Hippocampal formation (tissue), 2 donors: Measurements from ENCODE around the gene RPP30.
"Not testable (repeated sequence)": the region's sequence is repeated elsewhere in the genome, so short reads cannot be mapped to it uniquely, and the experiment has no call there.

Source experiments
- DNase-seq, 2 donors: peaks; one replicate each; lab custom pipeline; 2025; lab: John Stamatoyannopoulos, UW

RPP30 gene

DNA sequence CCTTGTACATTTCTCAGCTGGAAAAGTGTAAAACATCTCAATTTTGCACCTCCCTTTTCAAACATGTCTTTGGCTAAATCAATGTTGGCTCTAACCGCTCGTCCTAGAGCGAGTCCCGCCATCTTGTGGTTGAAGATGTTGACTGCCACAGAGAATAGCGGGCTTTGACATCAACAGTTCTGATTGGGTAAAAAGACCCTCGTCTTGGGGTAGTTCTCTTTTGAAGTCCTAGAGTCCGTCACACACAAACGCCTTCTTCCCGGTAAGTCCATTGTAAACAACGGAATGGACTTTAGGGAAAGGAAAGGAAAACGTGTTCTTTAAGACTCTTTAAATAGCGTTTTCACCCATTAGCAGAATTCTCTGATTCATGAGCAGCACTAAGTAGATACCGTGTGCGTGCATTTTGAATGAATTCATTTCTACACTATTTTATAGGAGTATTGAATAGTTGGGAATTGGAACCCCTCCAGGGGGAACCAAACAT is 452 bp upstream of the RPP30 start:
- peak; percentile 22 to 75 for DNase-seq

DNA sequence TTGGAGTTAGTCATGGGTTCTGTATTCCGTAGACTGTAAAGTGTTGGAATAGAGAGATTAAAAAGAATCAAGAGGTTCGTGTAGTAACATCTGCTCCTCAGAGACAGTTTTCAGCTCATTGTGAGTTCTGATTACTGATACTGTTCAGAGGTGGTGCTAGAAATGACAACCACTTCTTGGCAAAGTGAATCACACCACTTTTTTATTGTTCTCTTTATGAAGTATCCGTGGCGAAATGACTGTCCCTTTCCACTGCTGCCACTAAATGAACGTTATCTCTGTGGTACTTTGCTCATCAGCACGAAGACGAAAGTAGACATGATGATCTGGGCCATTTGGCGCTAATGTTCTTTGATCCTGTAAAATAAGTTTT is 860 bp downstream of the RPP30 start:
- no peak for DNase-seq

DNA sequence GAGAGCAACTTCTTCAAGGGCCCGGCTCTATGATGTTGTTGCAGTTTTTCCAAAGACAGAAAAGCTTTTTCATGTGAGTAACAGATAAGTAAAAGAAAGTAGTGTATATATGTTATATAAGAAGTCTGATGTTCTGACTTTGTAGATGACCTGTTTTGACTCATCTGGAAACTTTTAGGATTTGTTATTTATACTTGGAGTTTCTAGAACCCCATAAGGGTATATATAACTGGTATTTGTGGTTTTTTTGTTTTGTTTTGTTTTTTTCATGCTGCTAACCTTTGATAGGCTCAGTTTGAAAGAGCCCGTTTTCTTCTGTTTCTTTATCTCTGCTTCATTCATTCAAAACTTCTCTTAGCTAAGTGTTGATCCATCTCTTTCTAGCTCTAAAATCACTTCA is 7.3 kb downstream of the RPP30 start:
- DNase-seq = no peak

DNA sequence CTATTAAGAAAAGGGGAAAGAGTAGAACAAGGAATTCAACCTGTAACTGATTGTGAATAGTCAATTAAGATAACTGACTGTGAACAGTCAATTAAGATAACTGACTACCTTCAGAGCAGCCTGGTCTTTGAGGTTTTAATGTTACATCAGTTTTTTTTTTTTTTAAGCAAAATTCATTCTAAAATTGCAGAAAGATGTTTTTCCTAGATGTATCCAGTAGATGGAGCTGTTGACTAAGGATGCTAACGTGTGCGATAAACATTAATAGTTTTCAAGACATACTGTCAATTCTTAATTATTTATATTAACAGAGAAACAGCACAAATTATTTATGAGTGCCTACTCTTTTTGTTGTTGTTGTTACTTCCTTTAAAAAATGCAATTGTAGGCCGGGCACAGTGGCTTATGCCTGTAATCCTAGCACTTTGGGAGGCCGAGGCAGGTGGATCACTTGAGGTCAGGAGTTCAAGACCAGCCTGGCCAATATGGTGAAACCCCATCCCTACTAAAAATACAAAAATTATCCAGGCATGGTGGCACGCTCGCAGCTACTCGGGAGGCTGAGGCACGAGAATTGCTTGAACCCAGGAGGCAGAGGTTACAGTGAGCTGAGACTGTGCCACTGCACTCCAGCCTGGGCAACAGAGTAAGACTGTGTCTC is 8.4 kb downstream of the RPP30 start:
- DNase-seq = peak in 1 of 2 donors; percentile 32

DNA sequence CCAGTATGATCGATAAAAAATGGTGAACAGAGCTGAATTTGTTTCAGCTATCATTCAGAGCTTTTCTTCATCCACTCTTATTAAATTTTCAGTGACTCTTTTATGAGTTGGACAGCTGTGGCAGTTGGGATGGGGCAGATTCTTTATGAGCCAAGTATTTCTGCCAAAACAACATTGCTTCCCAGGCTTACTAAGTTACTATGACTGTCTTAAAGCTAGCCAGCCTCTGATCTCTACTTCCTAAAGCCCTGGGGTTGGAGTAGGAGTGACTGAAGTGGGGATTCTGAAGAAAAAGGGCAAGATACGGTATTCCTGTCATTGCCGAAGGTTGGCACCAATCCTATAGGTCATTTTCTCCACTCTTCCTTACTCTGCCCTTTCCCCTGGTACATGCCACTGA is 12.7 kb downstream of the RPP30 start:
- no peak for DNase-seq

DNA sequence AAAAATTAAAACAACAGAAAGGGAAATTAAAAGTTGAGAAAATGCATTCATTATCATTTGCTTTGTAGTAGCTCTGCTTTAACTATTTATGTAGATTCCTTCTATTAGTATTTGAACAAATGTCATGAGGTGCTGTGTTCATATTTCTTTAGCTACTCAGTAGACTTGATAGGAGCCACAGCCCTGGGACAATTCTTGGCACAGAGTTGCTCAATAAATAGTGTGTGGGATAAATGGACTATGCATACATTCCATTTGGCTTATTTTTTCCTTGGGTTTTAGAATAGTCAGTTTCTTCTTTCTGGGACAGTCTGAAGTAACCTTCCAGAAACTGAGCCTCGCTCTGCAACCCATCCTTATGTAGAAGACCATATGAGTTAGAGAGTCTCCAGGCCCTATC is 13.4 kb downstream of the RPP30 start:
- no peak for DNase-seq

DNA sequence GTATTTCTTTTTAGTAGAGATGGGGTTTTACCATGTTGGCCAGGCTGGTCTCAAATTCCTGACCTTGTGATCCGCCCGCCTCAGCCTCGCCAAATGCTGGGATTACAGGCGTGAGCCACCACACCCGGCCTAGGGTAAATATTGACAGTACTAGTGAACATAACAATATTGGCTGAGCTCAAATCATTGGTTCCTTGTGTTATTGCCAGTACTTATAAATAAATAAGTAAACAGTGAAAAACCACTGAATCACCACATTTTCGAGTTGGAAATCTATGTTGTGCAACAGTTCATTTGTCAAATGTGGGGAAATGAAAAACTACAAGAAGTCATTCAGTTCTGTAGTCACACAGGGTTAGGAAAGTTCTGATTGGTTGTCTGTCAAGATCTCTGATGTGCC is 15.8 kb downstream of the RPP30 start:
- no peak for DNase-seq

DNA sequence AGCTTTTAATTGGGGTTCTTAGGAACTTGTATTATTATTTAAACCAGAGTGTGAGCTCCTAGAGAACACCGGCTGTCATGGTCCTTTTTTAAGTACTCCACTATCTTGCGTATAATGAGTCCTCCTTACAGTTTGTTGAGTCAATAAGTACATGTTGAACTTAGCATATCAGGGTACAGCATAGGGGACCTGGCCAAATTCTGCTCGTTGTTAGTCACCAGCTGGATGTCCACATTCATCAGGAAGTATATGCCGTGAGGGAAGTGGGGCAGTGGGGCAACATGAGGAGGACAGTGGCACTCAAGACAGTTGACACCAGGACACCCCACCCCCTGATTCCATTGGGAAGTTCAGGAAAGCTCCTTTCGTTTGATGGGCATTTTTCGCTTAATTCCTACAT is 16.6 kb downstream of the RPP30 start:
- DNase-seq = no peak

DNA sequence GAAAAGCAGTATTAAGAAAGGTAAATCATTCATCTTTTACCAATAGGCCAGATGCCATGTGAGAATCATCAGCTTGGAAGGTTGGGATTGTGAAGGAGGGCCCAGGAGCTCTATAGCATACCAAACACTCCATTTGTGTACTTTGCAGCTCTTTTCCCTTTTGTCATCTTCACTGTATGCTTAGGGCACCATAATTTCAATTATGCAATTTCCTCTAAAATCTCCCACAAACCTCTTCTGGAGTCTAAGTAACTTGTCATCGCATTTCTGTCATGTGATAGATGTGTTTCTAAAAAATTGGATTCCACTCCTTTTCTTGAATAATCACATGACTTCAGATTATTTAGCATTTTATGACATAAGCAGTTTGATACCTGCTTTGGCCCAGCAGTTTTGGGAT is 17.9 kb downstream of the RPP30 start:
- no peak for DNase-seq

DNA sequence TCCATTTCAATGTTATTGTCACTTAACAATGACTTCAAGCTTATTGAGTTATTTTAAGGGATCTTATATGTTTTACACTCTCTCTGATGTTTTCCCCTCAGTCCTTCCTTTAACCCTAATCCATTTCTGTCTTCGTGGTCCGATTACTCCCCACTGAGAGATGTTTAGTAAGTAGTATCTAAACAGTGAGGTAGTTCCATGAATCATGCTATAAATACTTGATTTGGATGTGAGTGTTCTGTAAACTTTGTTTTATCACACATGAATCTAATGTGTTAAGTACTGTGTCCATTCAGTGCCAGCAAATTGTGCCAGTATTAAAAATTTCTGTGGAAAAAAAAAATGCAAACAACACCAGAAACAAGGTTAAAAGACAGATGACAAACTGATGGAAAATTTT is 18.6 kb downstream of the RPP30 start:
- no peak for DNase-seq

DNA sequence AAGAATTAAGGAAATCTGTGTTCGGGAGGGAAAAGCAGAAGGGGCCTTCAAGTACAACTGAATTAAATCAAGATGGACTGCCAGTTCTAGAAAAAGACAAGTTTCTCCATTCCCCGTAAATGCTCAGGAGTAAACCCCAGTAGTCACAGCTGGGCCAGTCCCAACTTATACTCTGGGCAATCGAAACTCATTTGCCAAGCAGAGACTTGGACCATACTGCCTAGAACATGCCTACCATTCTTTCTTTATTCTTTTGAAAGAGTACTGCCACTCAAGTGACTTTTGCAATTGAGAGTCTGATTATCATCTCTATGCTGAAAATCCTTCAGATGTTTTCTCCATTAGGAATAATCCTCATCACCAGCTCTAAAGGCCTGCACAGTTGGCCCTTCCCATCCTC is 21.4 kb downstream of the RPP30 start:
- no peak for DNase-seq

DNA sequence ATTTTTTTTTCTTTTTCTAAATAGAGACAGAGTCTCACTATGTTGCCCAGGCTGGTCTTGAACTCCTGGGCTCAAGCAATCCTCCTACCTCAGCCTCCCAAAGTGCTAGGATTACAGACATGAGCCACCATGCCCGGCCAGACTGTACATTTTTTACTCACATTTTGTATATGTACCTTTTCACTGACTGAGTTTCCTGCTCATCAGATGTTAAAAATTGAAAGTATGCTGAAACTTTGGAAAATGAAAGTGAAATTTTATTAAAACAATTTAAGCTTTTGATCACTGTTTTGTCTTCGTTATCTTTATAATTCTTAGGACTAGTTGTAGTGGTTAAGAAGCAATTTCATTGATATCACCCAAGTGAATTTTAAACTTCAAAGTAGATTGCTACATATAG is 25.1 kb downstream of the RPP30 start:
- not testable (repeated sequence) for DNase-seq

DNA sequence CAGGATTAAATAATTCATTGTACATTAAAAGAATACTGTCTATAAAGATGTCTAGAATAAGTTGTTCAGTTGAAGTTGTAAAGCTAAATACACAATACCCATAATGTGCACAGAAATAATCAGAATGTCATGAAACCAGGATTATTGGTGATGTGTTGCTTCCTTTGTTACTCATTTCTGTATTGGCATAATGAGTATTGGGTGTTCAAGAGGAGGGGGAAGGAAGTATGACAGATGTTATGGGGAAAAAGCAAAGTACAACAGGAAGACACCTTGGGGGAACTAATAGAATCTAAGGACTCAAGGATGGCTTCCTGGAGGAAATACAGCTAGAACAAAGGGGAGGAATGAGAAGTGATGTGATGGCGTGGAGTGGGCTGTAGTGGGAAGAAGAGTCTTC is 34.2 kb downstream of the RPP30 start:
- DNase-seq = no peak

DNA sequence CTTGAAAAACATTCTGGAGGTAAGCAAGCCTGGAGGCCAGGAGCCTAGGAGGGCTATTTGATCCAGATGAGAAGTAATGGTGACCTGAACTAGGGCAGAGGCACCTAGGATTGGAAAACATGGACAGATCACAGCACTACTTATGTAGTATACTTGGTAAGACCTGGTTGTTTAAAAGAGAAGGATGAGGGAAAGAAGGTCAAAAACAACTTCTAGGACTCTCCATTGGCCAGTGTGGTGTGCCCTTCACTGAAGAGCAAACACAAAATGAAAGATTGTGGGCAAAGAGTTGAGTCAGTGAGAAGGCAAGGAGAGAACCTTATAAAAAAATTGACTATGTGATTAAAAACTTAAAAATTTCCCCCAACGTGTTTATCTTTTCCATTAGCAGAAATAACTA is 34.8 kb downstream of the RPP30 start:
- no peak for DNase-seq

DNA sequence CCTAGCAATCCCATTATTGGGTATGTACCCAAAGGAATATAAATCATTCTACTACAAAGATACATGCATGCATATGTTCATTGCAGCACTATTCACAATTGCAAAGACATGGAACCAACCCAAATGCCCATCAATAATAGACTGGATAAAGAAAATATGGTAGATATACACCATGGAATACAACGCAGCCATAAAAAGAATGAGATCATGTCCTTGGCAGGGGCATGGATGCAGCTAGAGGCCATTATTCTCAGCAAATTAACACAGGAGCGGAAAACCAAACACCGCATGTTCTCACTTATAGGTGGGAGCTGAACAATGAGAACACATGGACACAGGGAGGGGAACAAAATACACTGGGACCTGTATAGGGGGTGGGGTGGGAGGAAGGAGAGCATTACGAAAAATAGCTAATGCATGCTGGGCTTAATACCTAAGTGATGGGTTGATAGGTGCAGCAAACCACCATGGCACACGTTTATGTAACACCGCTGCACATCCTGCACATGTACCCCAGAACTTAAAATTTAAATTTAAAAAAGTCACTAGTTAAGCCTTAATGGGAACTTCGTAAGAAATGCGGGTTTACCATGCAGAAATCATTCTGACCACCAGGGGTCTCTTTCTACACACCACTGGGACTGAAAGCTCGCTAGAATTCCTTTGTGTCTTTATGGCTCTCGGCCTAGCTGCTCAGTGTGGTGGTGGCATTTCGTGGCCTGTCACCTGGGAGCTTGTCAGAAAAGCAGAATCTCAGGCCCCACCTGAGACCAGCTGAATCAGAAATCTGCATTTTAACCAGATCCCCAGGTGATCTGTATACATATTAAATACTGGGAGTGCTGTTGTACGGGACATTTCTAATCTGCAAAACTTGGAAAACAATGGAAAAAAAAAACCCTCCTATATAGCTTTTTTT is 39.6 kb downstream of the RPP30 start:
- DNase-seq = peak; percentile 62 to 83

DNA sequence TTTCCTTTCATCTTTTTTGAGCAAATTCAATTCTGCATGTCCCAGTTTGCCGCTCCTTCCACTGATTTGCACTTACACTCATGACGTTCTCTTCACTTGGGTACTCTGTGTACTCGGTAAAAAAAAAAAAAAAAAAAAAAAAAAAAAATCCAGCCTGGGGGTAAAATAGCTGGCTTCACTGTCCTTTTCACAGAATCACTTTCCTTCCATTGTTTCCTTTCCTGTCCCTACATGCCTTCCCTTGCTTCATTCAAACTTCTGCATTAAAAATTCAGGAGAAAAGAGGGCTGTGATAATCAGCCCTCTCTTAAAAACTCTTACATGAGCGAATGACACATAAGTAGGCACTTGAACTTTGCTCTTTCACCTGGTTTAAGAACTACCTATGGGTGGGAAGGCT is 40.4 kb downstream of the RPP30 start:
- DNase-seq = no peak

DNA sequence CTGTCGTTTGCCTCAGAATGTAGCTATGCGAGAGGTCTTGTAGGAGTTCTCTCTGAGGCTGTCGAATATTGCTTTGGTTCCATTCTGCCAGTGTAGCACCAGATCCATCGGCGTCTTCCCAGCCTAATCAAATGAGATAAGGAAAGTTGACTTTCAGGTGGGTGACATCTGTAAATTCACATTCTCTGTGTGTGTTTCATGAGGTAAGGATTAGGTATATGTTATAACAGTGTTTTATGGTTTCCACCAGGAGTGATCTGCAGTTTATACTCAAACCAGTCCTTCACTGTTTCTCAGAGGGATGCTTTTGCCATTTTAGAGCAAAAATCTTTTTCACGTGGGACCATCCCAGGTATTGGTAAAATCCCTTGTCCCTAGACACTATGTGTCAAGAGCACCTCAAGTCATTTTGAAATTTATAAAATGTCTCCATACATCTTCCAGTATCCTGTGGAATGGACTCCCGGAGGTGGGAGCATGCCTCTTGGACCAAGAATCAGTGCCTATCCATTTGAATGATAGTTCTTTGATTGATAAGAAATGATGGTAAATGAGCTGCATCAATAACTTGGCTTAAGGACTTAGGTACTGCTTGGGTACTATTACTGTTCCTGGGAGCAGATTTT is 41.2 kb downstream of the RPP30 start:
- DNase-seq = no peak

DNA sequence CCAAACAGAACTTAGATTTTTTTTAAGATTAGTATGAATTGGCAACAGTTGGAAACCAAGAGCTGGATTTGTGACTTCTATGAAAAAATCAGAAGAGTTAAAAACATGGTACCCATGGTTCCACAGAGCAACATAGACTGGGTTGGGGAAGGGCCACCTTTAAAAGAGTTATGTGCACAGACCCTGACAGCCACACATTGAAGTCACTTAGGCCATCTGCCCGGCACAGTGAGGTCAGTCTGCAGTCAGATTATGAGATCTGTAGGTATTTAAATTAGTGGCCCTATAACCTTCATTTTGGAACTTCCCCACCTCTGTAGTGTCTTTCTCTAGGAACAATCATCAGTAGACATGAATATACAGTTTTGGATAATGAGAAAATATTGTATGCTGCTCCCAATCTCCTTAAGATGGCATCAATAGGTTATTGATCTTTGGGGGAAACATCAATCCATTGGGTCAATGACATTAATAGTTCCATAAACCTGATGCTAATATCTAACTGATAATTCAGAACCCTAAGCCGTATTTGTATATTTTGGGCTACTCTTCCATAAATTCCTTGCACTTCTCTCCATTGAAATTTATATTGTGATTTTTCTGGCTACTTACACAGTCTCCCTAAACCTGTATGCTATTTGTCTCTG is 42.1 kb downstream of the RPP30 start:
- DNase-seq = no peak

DNA sequence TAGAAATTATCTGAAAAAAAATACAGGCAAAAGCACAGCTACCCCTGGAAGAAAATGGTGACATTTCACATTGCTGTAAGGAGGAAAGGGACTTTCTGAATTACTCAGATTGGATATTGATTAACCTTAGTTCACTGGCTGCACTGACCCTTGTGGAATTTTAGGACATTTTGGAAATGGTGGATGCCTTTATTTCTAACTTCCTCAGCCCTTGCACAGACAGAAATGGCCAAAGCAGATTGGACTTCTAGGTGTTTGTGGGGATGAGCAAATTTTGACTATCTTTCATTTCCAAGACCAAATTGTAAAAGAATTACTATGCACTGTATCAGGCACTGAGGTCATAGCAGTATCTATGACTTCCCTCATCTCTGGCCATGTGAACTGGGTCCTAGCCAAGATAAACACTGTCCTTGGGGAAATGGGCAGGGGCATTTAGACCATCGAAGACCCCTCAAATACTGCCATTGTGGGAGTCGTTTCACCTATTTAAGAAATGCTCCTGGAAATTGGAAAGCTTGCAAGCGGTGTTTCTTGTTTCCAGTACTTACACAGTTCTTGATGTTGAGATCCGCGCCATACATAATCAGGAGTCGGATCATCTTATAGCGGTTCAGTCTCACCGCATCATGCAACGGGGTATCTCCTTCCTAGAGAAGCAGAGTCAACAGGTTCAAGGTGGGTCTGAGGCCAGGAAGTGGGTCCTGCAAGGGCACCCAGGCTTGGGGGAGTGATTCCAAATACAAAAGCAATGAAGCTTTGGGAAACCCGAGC is 43.4 kb downstream of the RPP30 start:
- no peak for DNase-seq

DNA sequence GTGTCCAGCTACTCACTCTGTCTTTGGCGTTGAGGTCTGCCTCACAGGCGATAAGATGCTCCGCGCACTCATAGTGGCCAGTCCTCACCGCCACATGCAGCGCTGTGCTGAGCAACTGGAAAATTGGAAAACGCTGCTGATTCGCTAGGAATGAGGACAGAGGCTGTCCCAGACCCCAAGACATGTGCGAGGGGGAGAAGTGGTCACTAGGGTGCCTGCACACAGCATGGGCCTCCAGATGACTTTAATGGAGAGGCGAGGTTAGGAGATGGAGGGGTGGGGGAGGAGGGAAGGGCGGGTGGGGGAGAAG is 43.9 kb downstream of the RPP30 start:
- DNase-seq = no peak

DNA sequence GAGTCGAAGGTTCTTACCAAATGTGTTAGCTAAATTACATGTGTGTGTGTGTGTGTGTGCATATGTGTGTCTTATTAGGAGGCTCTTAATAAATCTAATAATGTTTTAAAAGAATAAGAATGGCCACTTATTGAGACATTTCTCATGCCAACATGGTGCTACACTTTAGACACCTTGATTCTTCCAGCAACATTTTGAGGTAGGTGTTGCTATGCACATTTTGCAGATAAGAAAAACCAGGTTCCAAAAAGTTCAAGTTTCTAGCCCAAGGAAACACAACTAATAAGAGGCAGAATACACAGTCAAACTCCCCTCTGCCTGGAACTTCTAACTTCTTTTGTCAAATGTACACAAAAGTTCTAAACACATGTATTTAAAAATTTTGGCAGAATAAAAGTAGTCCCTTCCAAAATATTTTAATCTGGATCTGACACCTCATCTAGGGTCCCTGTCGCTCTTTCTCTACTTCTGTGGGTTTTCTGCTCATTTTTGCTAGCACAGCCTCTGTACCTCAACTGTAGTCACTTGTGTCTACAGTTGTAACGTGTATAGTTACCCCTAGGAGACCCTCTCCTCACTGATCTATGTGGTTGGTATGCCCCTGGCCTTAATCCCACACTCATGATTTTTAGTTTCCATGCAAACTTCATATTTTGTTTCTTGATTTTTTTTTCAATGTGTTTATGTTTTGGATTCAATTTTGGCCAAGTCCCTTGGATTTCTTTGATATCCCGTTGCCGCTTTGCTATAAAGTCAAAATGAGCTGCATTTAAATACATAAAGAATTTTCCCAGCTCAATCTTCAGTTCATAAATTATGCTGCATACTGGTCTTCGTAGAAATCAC is 44.8 kb downstream of the RPP30 start:
- DNase-seq = no peak
